Left lung (tissue), 10 donors: ENCODE results near the gene SPATA6. TPM values are rescaled to one million over a fixed set of nuclear protein-coding genes. Genes with fewer than 3 reads are reported as not detected.

Source experiments
- ATAC-seq: fragments of 200-7000 bp; cut with Tn5 transposase; one replicate; pipeline ENCODE4 v1.9.1; 2020; ENCODE audit warnings: moderate library complexity
- DNase-seq, 4 donors: peaks; one replicate each; pipeline ENCODE4 v3.0.0-alpha.2; 2013 to 2020
- H3K27ac ChIP-seq, 2 donors: fragments of 200-600 bp; sonication (generic) in 1 of 2; one replicate each; pipeline versions ENCODE4 v1.5.0 to v1.8.0; 2020 to 2021
- H3K27me3 ChIP-seq, 2 donors: fragments of 200-600 bp; sonication (generic) in 1 of 2; one replicate each; pipeline versions ENCODE4 v1.5.0 to v1.8.0; 2020 to 2021
- H3K36me3 ChIP-seq, 2 donors: fragments of 200-600 bp; sonication (generic) in 1 of 2; one replicate each; pipeline versions ENCODE4 v1.5.0 to v1.8.0; 2020 to 2021
- H3K4me1 ChIP-seq, 2 donors: fragments of 200-600 bp; one replicate each; pipeline ENCODE4 v1.8.0; 2021
- H3K4me3 ChIP-seq, 2 donors: fragments of 200-600 bp; sonication (generic) in 1 of 2; one replicate each; pipeline versions ENCODE4 v1.5.0 to v1.8.0; 2020 to 2021; ENCODE audit warnings: mild to moderate bottlenecking in 1 of 2
- H3K9me3 ChIP-seq, 2 donors: fragments of 200-600 bp; sonication (generic) in 1 of 2; one replicate each; pipeline versions ENCODE4 v1.5.0 to v1.8.0; 2020 to 2021
- intact Hi-C, 2 donors: fragments of 100-400 bp; cut with DNase I; formaldehyde crosslinking; loops; one replicate each; pipeline versions ENCODE4 v1.11.2 to v1.14.2; 2022
- polyA plus RNA-seq, 6 donors: library from polyadenylated mRNA; unstranded; fragments of 120-200 nt; gene quantifications; one replicate each; pipeline ENCODE4 v1.2.1, GENCODE V29; 2013; ENCODE audit not compliant: insufficient read length in 6 of 6
- total RNA-seq, 2 donors: library from RNA; stranded (reverse); fragmentation: NEBNext Ultra II Directional; extraction: Animal tissue kit (Norgen Biotek cat#: 25700); gene quantifications; one replicate each; pipeline ENCODE4 v1.2.1, GENCODE V29; 2021
- TF ChIP-seq, protein P1 (sequence below), 2 donors: fragments of 200-600 bp; sonication (generic) in 1 of 2; IDR thresholded peaks; one replicate each; pipeline versions ENCODE4 v1.5.0 to v1.8.0; 2021; ENCODE audit warnings: antibody characterized with exemption in 2 of 2
- donor health status: DM: no; HTN: yes; CAD: no.
- donor health status: DM: no; HTN: no; CAD: no.

SPATA6 gene
- total and polyA plus RNA-seq, 8 donors = 11.9 to 33.9 (median 29.7) TPM

DNA sequence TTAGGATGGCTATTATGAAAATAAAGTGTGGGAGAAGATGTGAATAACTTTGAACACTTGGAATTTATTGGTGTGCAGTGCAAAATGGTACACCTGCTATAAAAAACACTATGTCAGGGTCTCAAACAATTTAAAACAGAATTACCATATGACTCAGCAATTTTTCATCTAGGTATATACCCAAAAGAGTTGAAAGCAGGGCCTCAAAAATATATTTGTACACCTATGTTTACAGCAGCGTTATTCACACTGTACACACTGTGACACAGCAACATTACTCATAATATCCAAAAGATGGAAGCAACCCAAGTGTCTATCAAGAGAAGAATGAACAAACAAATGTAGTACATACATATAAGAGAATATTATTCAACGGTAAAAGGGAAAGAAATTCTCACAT is 75.8 kb downstream of the SPATA6 start:
- ATAC-seq = no peak
- Histone ChIP-seq H3K36me3 (no peaks in the 10 kb centered on the region), H3K9me3 (no peaks in the 10 kb centered on the region), H3K4me1 (no peaks in the 10 kb centered on the region), H3K4me3 (no peak overlapping the region), H3K27me3 (no peaks in the 10 kb centered on the region), H3K27ac (no peak overlapping the region)
- intact Hi-C loops = no loop called here
- DNase-seq = no peak
- TF ChIP-seq, protein P1, sequence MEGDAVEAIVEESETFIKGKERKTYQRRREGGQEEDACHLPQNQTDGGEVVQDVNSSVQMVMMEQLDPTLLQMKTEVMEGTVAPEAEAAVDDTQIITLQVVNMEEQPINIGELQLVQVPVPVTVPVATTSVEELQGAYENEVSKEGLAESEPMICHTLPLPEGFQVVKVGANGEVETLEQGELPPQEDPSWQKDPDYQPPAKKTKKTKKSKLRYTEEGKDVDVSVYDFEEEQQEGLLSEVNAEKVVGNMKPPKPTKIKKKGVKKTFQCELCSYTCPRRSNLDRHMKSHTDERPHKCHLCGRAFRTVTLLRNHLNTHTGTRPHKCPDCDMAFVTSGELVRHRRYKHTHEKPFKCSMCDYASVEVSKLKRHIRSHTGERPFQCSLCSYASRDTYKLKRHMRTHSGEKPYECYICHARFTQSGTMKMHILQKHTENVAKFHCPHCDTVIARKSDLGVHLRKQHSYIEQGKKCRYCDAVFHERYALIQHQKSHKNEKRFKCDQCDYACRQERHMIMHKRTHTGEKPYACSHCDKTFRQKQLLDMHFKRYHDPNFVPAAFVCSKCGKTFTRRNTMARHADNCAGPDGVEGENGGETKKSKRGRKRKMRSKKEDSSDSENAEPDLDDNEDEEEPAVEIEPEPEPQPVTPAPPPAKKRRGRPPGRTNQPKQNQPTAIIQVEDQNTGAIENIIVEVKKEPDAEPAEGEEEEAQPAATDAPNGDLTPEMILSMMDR (IDR thresholded peaks at IDR 0.05) = no peak

GRCh38 chr1:48391926-48392325 is 80.1 kb downstream of the SPATA6 start:
- Histone ChIP-seq H3K27me3 (no peaks in the 10 kb centered on the region), H3K4me1 (no peaks in the 10 kb centered on the region), H3K9me3 (no peaks in the 10 kb centered on the region), H3K36me3 (no peaks in the 10 kb centered on the region), H3K27ac (no peak overlapping the region), H3K4me3 (no peak overlapping the region)
- DNase-seq = peak in 1 of 4 donors; percentile 10
- TF ChIP-seq, protein P1 (IDR thresholded peaks at IDR 0.05) = no peak
- ATAC-seq = no peak
- intact Hi-C loops = no loop called here

- TF ChIP-seq, protein P1 (IDR thresholded peaks at IDR 0.05) = no peak
- intact Hi-C loops = no loop called here
- no peak overlapping the region for H3K27ac ChIP-seq
These were observed 84.6 kb downstream of the SPATA6 start for GRCh38 chr1:48387409-48387808.

GRCh38 chr1:48374785-48375184 is 97.2 kb downstream of the SPATA6 start:
- H3K27me3 ChIP-seq = no peaks in the 10 kb centered on the region
- intact Hi-C loops = no loop called here
- no peak for ATAC-seq
- TF ChIP-seq, protein P1 (IDR thresholded peaks at IDR 0.05) = no peak
- H3K27ac ChIP-seq = no peak overlapping the region
- no peaks in the 10 kb centered on the region for H3K4me1 ChIP-seq
- no peak for DNase-seq
- H3K36me3 ChIP-seq = no peaks in the 10 kb centered on the region
- H3K9me3 ChIP-seq = peaks cover 0 to 27% of the 10 kb centered on the region in 2 donors
- no peak overlapping the region for H3K4me3 ChIP-seq

More at GRCh38 chr1:48387409-48387808, 84.6 kb downstream of the SPATA6 start:
- no peaks in the 10 kb centered on the region for H3K9me3 ChIP-seq
- DNase-seq (no peak), ATAC-seq (no peak)
- H3K27me3 ChIP-seq = no peaks in the 10 kb centered on the region
- no peak overlapping the region for H3K4me3 ChIP-seq
- H3K4me1 ChIP-seq = no peaks in the 10 kb centered on the region
- H3K36me3 ChIP-seq = no peaks in the 10 kb centered on the region

DNA sequence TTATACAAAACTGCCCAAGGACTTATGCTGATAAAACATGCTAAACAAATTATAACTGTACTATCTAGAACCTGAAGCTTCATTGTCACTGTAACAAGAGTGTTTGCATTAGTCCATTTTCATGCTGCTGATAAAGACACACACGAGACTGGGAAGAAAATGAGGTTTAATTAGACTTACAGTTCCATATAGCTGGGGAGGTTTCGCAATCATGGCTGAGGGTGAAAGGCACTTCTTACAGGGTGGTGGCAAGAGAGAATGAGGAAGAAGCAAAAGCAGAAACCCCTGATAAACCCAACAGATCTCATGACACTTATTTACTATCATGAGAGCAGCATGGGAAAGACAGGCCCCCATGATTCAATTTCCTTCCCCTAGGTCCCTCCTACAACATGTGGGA is 100.4 kb downstream of the SPATA6 start:
- intact Hi-C loops = no loop called here
- TF ChIP-seq, protein P1 (IDR thresholded peaks at IDR 0.05) = no peak
- no peak for ATAC-seq

More for the DNA sequence above, 100.4 kb downstream of the SPATA6 start:
- H3K27ac ChIP-seq = no peak overlapping the region
- no peaks in the 10 kb centered on the region for H3K36me3 ChIP-seq
- H3K4me1 ChIP-seq = no peaks in the 10 kb centered on the region
- no peaks in the 10 kb centered on the region for H3K27me3 ChIP-seq
- H3K4me3 ChIP-seq = no peak overlapping the region
- DNase-seq = no peak
- H3K9me3 ChIP-seq = peaks cover 0 to 32% of the 10 kb centered on the region in 2 donors
